Activated naive CD4-positive, alpha-beta T cell treated with anti-CD3 and anti-CD28 coated beads, Interleukin-2, amount 50 U/mL, for 72 hours (primary cell): Measurements from ENCODE around the gene DPP9. TPM values are rescaled to one million over a fixed set of nuclear protein-coding genes. Genes with fewer than 3 reads are reported as not detected.

Experiments used
- ATAC-seq, 2 donors: fragments of 150-1000 bp; cut with Tn5 transposase; 2 replicates each; pipeline ENCODE4 v1.10.0; 2021; ENCODE audit warnings: mild to moderate bottlenecking in 2 of 2, moderate library complexity in 2 of 2
- DNase-seq, 2 donors: peaks; one replicate each; pipeline ENCODE4 v3.0.0; 2021 to 2022; ENCODE audit warnings: low spot score in 2 of 2
- H3K27ac Mint-ChIP-seq, 2 donors: one replicate each; pipeline ENCODE4 v1.8.0; 2022; ENCODE audit warnings: mild to moderate bottlenecking in 2 of 2, mixed read lengths in 2 of 2
- H3K36me3 Mint-ChIP-seq, 2 donors: one replicate each; pipeline ENCODE4 v1.8.0; 2022; ENCODE audit warnings: mixed read lengths in 2 of 2
- H3K9me3 Mint-ChIP-seq, 2 donors: one replicate each; pipeline ENCODE4 v1.8.0; 2022; ENCODE audit warnings: mixed read lengths in 2 of 2
- total RNA-seq, 2 donors: library from RNA; stranded (reverse); gene quantifications; one replicate each; pipeline ENCODE4 v1.2.3, GENCODE V29; 2022

The DPP9 gene
- total RNA-seq, 2 donors from 2014 or later: 55.2 to 59.0 TPM

GRCh38 chr19:4701557-4701956 is 22.1 kb downstream of the DPP9 start:
- Mint-ChIP-seq H3K36me3 (no peaks in the 10 kb centered on the region), H3K27ac (no peak overlapping the region), H3K9me3 (no peaks in the 10 kb centered on the region)
- no peak for ATAC-seq
- no peak for DNase-seq

- ATAC-seq (no peak), DNase-seq (no peak)
- Mint-ChIP-seq H3K36me3 (no peaks in the 10 kb centered on the region), H3K27ac (no peak overlapping the region), H3K9me3 (no peaks in the 10 kb centered on the region)
Measured at GRCh38 chr19:4700693-4700970, 23.0 kb downstream of the DPP9 start.

- H3K27ac Mint-ChIP-seq: peak overlapping the region in 1 of 2 donors; percentile 77
- no peaks in the 10 kb centered on the region for H3K36me3 Mint-ChIP-seq
- no peak for ATAC-seq
- DNase-seq: no peak
- no peaks in the 10 kb centered on the region for H3K9me3 Mint-ChIP-seq
Measured at GRCh38 chr19:4699826-4700692, 23.6 kb downstream of the DPP9 start.

- Mint-ChIP-seq H3K27ac (peak overlapping the region; percentile 32 to 55), H3K36me3 (peaks cover 0 to 9% of the 10 kb centered on the region in 2 donors), H3K9me3 (no peaks in the 10 kb centered on the region)
- DNase-seq: no peak
- ATAC-seq: no peak
Measured at GRCh38 chr19:4697304-4697703, 26.3 kb downstream of the DPP9 start.

- no peaks in the 10 kb centered on the region for H3K9me3 Mint-ChIP-seq
Measured at GRCh38 chr19:4695224-4695731, 28.4 kb downstream of the DPP9 start.

GRCh38 chr19:4694211-4694987 is 29.2 kb downstream of the DPP9 start:
- DNase-seq (no peak), ATAC-seq (no peak)
- H3K9me3 Mint-ChIP-seq: no peaks in the 10 kb centered on the region
- H3K27ac Mint-ChIP-seq: peak overlapping the region in 1 of 2 donors; percentile 75
- H3K36me3 Mint-ChIP-seq: peaks cover 0 to 9% of the 10 kb centered on the region in 2 donors

More at GRCh38 chr19:4695224-4695731, 28.4 kb downstream of the DPP9 start:
- Mint-ChIP-seq H3K27ac (no peak overlapping the region), H3K36me3 (peaks cover 0 to 9% of the 10 kb centered on the region in 2 donors)
- ATAC-seq: no peak
- no peak for DNase-seq

- ATAC-seq (no peak), DNase-seq (no peak)
- no peaks in the 10 kb centered on the region for H3K9me3 Mint-ChIP-seq
- H3K27ac Mint-ChIP-seq: peak overlapping the region in 1 of 2 donors; percentile 75
- H3K36me3 Mint-ChIP-seq: peaks cover 0 to 9% of the 10 kb centered on the region in 2 donors
Measured at GRCh38 chr19:4693471-4694121, 30.0 kb downstream of the DPP9 start.

GRCh38 chr19:4693078-4693350 is 30.6 kb downstream of the DPP9 start:
- Mint-ChIP-seq H3K36me3 (peaks cover 0 to 9% of the 10 kb centered on the region in 2 donors), H3K27ac (no peak overlapping the region), H3K9me3 (no peaks in the 10 kb centered on the region)
- ATAC-seq (no peak), DNase-seq (no peak)

- H3K27ac Mint-ChIP-seq: no peak overlapping the region
- no peaks in the 10 kb centered on the region for H3K9me3 Mint-ChIP-seq
- H3K36me3 Mint-ChIP-seq: peaks cover 0 to 9% of the 10 kb centered on the region in 2 donors
- ATAC-seq (no peak), DNase-seq (no peak)
Measured at GRCh38 chr19:4692251-4693077, 31.2 kb downstream of the DPP9 start.

GRCh38 chr19:4691373-4691772 is 32.3 kb downstream of the DPP9 start:
- Mint-ChIP-seq H3K27ac (no peak overlapping the region), H3K9me3 (no peaks in the 10 kb centered on the region), H3K36me3 (peaks cover 0 to 9% of the 10 kb centered on the region in 2 donors)
- ATAC-seq (no peak), DNase-seq (no peak)

- H3K9me3 Mint-ChIP-seq: no peaks in the 10 kb centered on the region
- ATAC-seq (no peak), DNase-seq (no peak)
- peaks cover 0 to 9% of the 10 kb centered on the region in 2 donors for H3K36me3 Mint-ChIP-seq
- H3K27ac Mint-ChIP-seq: peak overlapping the region in 1 of 2 donors; percentile 9
Measured at GRCh38 chr19:4690361-4690760, 33.3 kb downstream of the DPP9 start.

- no peak for DNase-seq
- no peaks in the 10 kb centered on the region for H3K9me3 Mint-ChIP-seq
- ATAC-seq: no peak
- no peak overlapping the region for H3K27ac Mint-ChIP-seq
- H3K36me3 Mint-ChIP-seq: peaks cover 0 to 6% of the 10 kb centered on the region in 2 donors
Measured at GRCh38 chr19:4689403-4689802, 34.2 kb downstream of the DPP9 start.

GRCh38 chr19:4688587-4688986 is 35.1 kb downstream of the DPP9 start:
- H3K9me3 Mint-ChIP-seq: no peaks in the 10 kb centered on the region
- H3K36me3 Mint-ChIP-seq: no peaks in the 10 kb centered on the region
- ATAC-seq: no peak
- DNase-seq: no peak
- H3K27ac Mint-ChIP-seq: no peak overlapping the region

GRCh38 chr19:4687396-4687795 is 36.2 kb downstream of the DPP9 start:
- Mint-ChIP-seq H3K36me3 (no peaks in the 10 kb centered on the region), H3K27ac (no peak overlapping the region), H3K9me3 (no peaks in the 10 kb centered on the region)
- ATAC-seq (no peak), DNase-seq (no peak)

- peak overlapping the region in 1 of 2 donors; percentile 5 for H3K27ac Mint-ChIP-seq
- ATAC-seq (no peak), DNase-seq (no peak)
- H3K9me3 Mint-ChIP-seq: no peaks in the 10 kb centered on the region
- no peaks in the 10 kb centered on the region for H3K36me3 Mint-ChIP-seq
Measured at GRCh38 chr19:4686700-4687099, 36.9 kb downstream of the DPP9 start.

- Mint-ChIP-seq H3K27ac (peak overlapping the region in 1 of 2 donors; percentile 77), H3K36me3 (no peaks in the 10 kb centered on the region), H3K9me3 (no peaks in the 10 kb centered on the region)
- ATAC-seq: no peak
- no peak for DNase-seq
Measured at GRCh38 chr19:4684312-4685095, 39.1 kb downstream of the DPP9 start.
